Measurements from ENCODE around the gene PTBP3.
"Not testable (repeated sequence)": the region's sequence is repeated elsewhere in the genome, so short reads cannot be mapped to it uniquely, and the experiment has no call there.

Gene PTBP3

GRCh38 chr9:112198646-112199045, 134.8 kb downstream of the PTBP3 start:
- ATAC-seq (ENCODE audit: low read depth) (no peak), DNase-seq (ENCODE audit: low spot score) (no peak)
- H3K9me3 ChIP-seq (ENCODE audit: severe bottlenecking) = no peaks in the 10 kb centered on the region
- no peaks in the 10 kb centered on the region for H3K27me3 ChIP-seq (ENCODE audit: insufficient read depth, poor library complexity, severe bottlenecking)
- no peak overlapping the region for H3K4me3 ChIP-seq (ENCODE audit: severe bottlenecking)
- no peak for TF ChIP-seq CTCF (IDR thresholded peaks at IDR 0.05; ENCODE audit: poor library complexity, severe bottlenecking)
- H3K27ac ChIP-seq (ENCODE audit: poor library complexity, severe bottlenecking) = no peak overlapping the region
- H3K4me1 ChIP-seq (ENCODE audit: insufficient read depth, poor library complexity, severe bottlenecking) = peaks cover under 1% of the 10 kb centered on the region
- H3K36me3 ChIP-seq (ENCODE audit: low read depth) = no peaks in the 10 kb centered on the region

DNA sequence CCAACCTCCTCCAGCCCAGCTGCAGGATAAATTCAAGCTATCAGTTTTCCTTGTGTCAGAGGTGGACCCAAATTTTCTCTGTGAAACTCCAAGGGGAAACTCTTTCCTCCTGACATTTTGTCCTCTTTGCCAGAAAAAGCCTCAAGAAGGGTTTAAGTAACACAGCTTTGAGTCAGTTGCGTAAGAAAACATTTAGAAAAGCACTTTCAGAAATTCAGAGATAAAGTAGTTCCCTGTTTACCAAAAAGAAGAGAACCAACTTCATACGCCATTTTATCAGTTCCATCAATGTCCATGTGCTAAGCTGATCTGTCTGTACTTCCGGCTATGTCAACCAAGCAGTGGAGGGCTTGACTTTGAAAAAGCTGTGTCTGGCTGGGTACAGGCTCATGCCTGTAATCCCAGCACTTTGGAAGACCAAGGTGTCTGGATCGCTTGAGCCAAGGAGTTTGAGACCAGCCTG, 138.4 kb downstream of the PTBP3 start:
- Histone ChIP-seq H3K9me3 (ENCODE audit: severe bottlenecking) (no peaks in the 10 kb centered on the region), H3K27ac (ENCODE audit: poor library complexity, severe bottlenecking) (no peak overlapping the region), H3K4me3 (ENCODE audit: severe bottlenecking) (no peak overlapping the region), H3K27me3 (ENCODE audit: insufficient read depth, poor library complexity, severe bottlenecking) (no peaks in the 10 kb centered on the region), H3K36me3 (ENCODE audit: low read depth) (no peaks in the 10 kb centered on the region), H3K4me1 (ENCODE audit: insufficient read depth, poor library complexity, severe bottlenecking) (no peaks in the 10 kb centered on the region)
- no peak for TF ChIP-seq CTCF (IDR thresholded peaks at IDR 0.05; ENCODE audit: poor library complexity, severe bottlenecking)
- no peak for DNase-seq (ENCODE audit: low spot score)
- no peak for ATAC-seq (ENCODE audit: low read depth)

DNA sequence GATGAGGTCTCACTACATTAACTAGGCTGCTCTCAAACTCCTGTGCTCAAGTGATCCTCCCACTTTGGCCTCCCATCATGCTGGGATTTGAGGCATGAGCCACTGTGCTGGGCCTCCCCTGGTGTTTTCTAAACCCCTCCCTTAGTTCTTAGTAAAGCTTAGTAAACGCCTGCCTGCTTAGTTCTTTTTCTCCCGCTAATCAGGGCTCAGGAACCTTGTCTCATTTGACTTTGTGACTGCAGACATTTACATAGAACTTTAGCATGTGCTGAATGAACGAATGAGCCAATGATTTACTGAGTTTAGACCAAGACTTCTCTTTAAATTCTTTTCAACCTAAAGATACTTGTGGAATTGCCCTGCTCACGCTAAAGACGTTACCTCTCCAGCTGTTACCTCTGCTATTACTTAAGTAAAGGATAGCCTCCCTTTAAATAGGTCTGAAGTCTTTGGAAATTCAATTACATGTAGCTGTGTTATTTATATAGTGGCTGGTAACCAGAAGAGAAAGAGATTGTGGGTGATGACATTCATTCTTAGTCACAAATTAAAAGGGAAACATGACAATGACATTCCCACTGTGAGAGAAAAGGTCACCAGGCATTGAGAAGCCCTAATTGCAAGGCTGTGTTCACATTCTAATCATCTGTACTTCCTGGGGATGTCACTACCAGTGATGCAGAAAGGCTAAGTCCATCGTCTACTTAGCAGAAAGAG, 139.7 kb downstream of the PTBP3 start:
- Histone ChIP-seq H3K4me3 (ENCODE audit: severe bottlenecking) (no peak overlapping the region), H3K9me3 (ENCODE audit: severe bottlenecking) (no peaks in the 10 kb centered on the region), H3K27me3 (ENCODE audit: insufficient read depth, poor library complexity, severe bottlenecking) (no peaks in the 10 kb centered on the region), H3K27ac (ENCODE audit: poor library complexity, severe bottlenecking) (no peak overlapping the region), H3K36me3 (ENCODE audit: low read depth) (no peaks in the 10 kb centered on the region), H3K4me1 (ENCODE audit: insufficient read depth, poor library complexity, severe bottlenecking) (no peaks in the 10 kb centered on the region)
- DNase-seq (ENCODE audit: low spot score) (no peak), ATAC-seq (ENCODE audit: low read depth) (no peak)
- no peak for TF ChIP-seq CTCF (IDR thresholded peaks at IDR 0.05; ENCODE audit: poor library complexity, severe bottlenecking)

- DNase-seq (ENCODE audit: low spot score); H3K36me3 ChIP-seq (ENCODE audit: low read depth); H3K27me3 ChIP-seq (ENCODE audit: insufficient read depth, poor library complexity, severe bottlenecking); ATAC-seq (ENCODE audit: low read depth); H3K4me3 ChIP-seq (ENCODE audit: severe bottlenecking); H3K4me1 ChIP-seq (ENCODE audit: insufficient read depth, poor library complexity, severe bottlenecking); H3K9me3 ChIP-seq (ENCODE audit: severe bottlenecking); H3K27ac ChIP-seq (ENCODE audit: poor library complexity, severe bottlenecking): not testable (repeated sequence)
These were observed 143.1 kb downstream of the PTBP3 start for GRCh38 chr9:112190320-112190719.

GRCh38 chr9:112188884-112189283, 144.5 kb downstream of the PTBP3 start:
- TF ChIP-seq CTCF (IDR thresholded peaks at IDR 0.05; ENCODE audit: poor library complexity, severe bottlenecking) = no peak
- Histone ChIP-seq H3K4me3 (ENCODE audit: severe bottlenecking) (no peak overlapping the region), H3K27ac (ENCODE audit: poor library complexity, severe bottlenecking) (no peak overlapping the region), H3K4me1 (ENCODE audit: insufficient read depth, poor library complexity, severe bottlenecking) (peaks cover 8% of the 10 kb centered on the region), H3K27me3 (ENCODE audit: insufficient read depth, poor library complexity, severe bottlenecking) (no peaks in the 10 kb centered on the region), H3K36me3 (ENCODE audit: low read depth) (no peaks in the 10 kb centered on the region), H3K9me3 (ENCODE audit: severe bottlenecking) (no peaks in the 10 kb centered on the region)
- no peak for ATAC-seq (ENCODE audit: low read depth)
- no peak for DNase-seq (ENCODE audit: low spot score)
